Body of pancreas (tissue), 4 donors: Measurements from ENCODE around the gene PON3. TPM values are rescaled to one million over a fixed set of nuclear protein-coding genes. Genes with fewer than 3 reads are reported as not detected.

Experiments
- ATAC-seq: fragments of 150-250 bp; one replicate; pipeline ENCODE4 v1.9.1; 2016
- DNase-seq, 4 donors: peaks; one replicate each; pipeline ENCODE4 v3.0.0-alpha.2; 2019
- H3K27ac ChIP-seq, 4 donors: fragments of 200-600 bp; sonication (generic); 1 replicate in 3 of 4; 2 replicates in 1 of 4; pipeline versions ENCODE4 v1.5.1 to v1.6.1; 2016 to 2019; ENCODE audit warnings: mild to moderate bottlenecking in 1 of 4, mixed read lengths in 1 of 4, moderate library complexity in 1 of 4
- H3K27me3 ChIP-seq, 2 donors: fragments of 200-600 bp; sonication (generic); one replicate each; pipeline ENCODE4 v1.6.0; 2016; ENCODE audit warnings: mild to moderate bottlenecking in 1 of 2
- H3K36me3 ChIP-seq, 2 donors: fragments of 200-600 bp; sonication (generic); replicated peaks in 1 of 2; 2 replicates each; pipeline ENCODE4 v1.5.1; 2016; ENCODE audit warnings: low read depth in 2 of 2; ENCODE audit not compliant: insufficient read depth in 1 of 2
- H3K4me1 ChIP-seq: fragments of 200-600 bp; sonication (generic); one replicate; pipeline ENCODE4 v1.6.0; 2016
- H3K4me3 ChIP-seq, 2 donors: fragments of 200-600 bp; sonication (generic); 1 replicate in 1 of 2; 2 replicates in 1 of 2; pipeline ENCODE4 v1.5.1; 2016 to 2019
- H3K9me3 ChIP-seq, 3 donors: fragments of 200-600 bp; sonication (generic); 1 replicate in 2 of 3; 2 replicates in 1 of 3; pipeline ENCODE4 v1.5.1; 2016
- POLR2A ChIP-seq, 3 donors: fragments of 450-650 bp; IDR thresholded peaks; one replicate each; pipeline ENCODE4 v1.6.1; 2016; ENCODE audit warnings: antibody characterized with exemption in 3 of 3, mild to moderate bottlenecking in 2 of 3
- WGBS, 2 donors: methylation state at CpG; one replicate each; pipeline ENCODE4 v1.1.5; 2017; 5-methylcytosine and 5-hydroxymethylcytosine counted together
- intact Hi-C: fragments of 100-400 bp; cut with DNase I; formaldehyde crosslinking; loops from one replicate; pipeline ENCODE4 v1.15.1; 2023
- total RNA-seq, 2 donors: library from RNA; depleted of rRNA; stranded (reverse); fragments of >200 nt; gene quantifications; one replicate each; pipeline ENCODE4 v1.1.0, GENCODE V29; 2016
- TF ChIP-seq, protein P1 (sequence below), 7 experiments: fragments of 450-650 bp in 4 of 7; fragments of 200-600 bp in 3 of 7; sonication (generic) in 3 of 7; IDR thresholded peaks; one replicate each; pipeline ENCODE4 v1.5.1; 2016 to 2019; ENCODE audit warnings: antibody characterized with exemption in 7 of 7

The PON3 gene
- total RNA-seq, 2 donors from 2014 or later, result 3.0 to 7.0 TPM

DNA sequence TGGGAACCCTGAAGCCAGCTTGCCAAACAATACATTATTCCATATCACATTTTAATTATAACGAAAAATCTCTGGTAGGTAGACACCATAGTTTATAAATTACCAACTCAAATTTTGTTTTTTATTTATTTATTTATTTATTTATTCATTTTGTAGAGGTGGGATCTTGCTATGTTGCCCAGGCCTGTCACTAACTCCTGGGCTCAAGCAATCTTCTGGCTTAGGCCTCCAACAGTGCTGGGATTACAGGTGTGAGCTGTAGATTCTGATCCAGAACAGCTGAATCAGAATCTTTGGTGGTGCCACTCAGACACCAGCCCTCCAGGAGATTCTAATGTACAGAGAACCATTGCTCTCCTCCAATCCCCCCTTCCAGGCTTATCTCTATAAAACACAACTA, 37.0 kb upstream of the PON3 start:
- Histone ChIP-seq H3K27me3 (no peaks in the 10 kb centered on the region), H3K9me3 (no peaks in the 10 kb centered on the region), H3K4me1 (peaks cover 17% of the 10 kb centered on the region), H3K4me3 (no peak overlapping the region), H3K36me3 (no peaks in the 10 kb centered on the region), H3K27ac (no peak overlapping the region)
- ATAC-seq, result no peak
- intact Hi-C loops, result no loop called here
- DNase-seq, result no peak
- TF ChIP-seq POLR2A (IDR thresholded peaks at IDR 0.05), result no peak
- TF ChIP-seq, protein P1, sequence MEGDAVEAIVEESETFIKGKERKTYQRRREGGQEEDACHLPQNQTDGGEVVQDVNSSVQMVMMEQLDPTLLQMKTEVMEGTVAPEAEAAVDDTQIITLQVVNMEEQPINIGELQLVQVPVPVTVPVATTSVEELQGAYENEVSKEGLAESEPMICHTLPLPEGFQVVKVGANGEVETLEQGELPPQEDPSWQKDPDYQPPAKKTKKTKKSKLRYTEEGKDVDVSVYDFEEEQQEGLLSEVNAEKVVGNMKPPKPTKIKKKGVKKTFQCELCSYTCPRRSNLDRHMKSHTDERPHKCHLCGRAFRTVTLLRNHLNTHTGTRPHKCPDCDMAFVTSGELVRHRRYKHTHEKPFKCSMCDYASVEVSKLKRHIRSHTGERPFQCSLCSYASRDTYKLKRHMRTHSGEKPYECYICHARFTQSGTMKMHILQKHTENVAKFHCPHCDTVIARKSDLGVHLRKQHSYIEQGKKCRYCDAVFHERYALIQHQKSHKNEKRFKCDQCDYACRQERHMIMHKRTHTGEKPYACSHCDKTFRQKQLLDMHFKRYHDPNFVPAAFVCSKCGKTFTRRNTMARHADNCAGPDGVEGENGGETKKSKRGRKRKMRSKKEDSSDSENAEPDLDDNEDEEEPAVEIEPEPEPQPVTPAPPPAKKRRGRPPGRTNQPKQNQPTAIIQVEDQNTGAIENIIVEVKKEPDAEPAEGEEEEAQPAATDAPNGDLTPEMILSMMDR (IDR thresholded peaks at IDR 0.05), result no peak
- WGBS, 2 donors, result 81 to 94% methylated on average over 1 of the region's 1 CpG

DNA sequence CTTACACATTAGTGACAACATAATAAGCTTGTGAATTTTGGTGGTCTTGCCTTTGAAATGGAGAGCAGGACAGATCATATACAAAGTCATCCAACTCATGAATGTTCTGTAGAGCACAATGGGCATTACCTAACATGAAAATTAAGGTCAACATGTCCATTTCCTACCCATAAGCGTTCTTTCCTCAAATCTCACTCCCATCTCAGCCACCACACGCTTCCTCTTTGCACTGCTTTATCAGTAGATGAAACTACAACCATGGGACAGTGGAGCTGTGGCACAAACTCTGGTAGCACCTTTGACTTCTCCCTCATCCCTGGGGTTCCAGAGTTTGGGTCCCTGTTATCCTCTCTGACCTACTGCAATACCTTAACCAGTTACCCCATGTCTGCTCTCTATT, 36.4 kb upstream of the PON3 start:
- no peak for TF ChIP-seq POLR2A (IDR thresholded peaks at IDR 0.05)
- TF ChIP-seq, protein P1 (IDR thresholded peaks at IDR 0.05), result no peak
- 84 to 86% methylated on average over 2 of the region's 2 CpGs for WGBS, 2 donors

DNA sequence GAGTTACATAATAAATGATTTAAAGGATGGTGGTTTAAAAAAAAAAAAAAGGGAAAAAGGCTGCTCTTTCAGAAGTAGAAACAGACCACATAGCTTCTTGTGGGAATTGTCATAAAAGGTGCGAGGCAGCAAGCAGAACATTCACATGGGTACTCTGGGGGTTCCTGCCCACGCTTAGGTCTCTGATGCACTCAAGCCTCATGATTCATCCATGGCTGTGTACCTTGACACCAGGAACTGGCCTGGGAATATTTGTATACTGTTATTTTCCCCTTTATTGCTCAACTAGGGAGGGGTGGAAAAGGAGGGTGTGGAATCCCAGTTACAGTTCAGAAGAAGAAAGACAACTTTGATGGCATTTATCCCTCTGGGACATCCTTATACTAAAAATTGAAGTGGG, 34.7 kb upstream of the PON3 start:
- TF ChIP-seq, protein P1 (IDR thresholded peaks at IDR 0.05), result no peak
- TF ChIP-seq POLR2A (IDR thresholded peaks at IDR 0.05), result no peak
- H3K27ac ChIP-seq, result no peak overlapping the region
- no peak for DNase-seq

More for the DNA sequence above, 36.4 kb upstream of the PON3 start:
- H3K36me3 ChIP-seq, result no peaks in the 10 kb centered on the region
- no peak for DNase-seq
- H3K27ac ChIP-seq, result no peak overlapping the region
- no peaks in the 10 kb centered on the region for H3K9me3 ChIP-seq
- intact Hi-C loops, result no loop called here
- no peak overlapping the region for H3K4me3 ChIP-seq
- ATAC-seq, result no peak
- no peaks in the 10 kb centered on the region for H3K27me3 ChIP-seq
- peaks cover 17% of the 10 kb centered on the region for H3K4me1 ChIP-seq

DNA sequence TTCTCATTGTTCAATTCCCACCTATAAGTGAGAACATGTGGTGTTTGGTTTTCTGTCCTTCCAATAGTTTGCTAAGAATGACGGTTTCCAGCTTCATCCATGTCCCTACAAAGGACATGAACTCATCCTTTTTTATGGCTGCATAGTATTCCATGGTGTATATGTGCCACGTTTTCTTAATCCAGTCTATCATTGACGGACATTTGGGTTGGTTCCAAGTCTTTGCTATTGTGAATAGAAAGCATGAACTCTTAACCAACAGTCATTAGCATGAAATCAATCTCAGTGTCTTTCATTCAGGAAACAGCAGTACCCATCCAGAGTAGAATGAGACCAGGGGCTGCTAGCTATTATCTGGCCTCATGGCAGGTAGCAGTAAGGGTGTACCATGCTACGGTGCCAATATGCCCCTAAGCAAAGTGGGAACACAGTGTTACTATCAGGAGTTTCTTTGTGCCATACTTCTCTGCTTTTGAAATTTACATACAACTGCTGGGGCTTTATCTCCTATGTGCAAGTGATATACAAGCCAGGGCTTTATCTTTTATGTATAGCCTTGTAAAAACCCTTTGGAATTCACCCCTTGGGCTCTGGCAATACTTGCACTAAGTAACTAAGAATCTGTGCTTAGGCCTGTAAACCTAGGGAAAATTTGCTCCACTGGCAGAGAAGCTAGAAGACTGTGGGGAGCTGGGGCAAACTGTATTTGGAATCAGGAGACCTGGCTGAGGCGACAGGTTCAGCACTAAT, 33.2 kb upstream of the PON3 start:
- Histone ChIP-seq H3K4me1 (peaks cover 11% of the 10 kb centered on the region), H3K36me3 (no peaks in the 10 kb centered on the region), H3K27me3 (no peaks in the 10 kb centered on the region), H3K27ac (no peak overlapping the region), H3K4me3 (no peak overlapping the region), H3K9me3 (no peaks in the 10 kb centered on the region)
- DNase-seq, result no peak
- 74 to 83% methylated on average over 5 of the region's 5 CpGs for WGBS, 2 donors
- TF ChIP-seq, protein P1 (IDR thresholded peaks at IDR 0.05), result no peak
- TF ChIP-seq POLR2A (IDR thresholded peaks at IDR 0.05), result no peak
- intact Hi-C loops, result no loop called here
- no peak for ATAC-seq

More for the DNA sequence above, 34.7 kb upstream of the PON3 start:
- intact Hi-C loops, result no loop called here
- ATAC-seq, result no peak
- WGBS, 2 donors, result 88 to 95% methylated on average over 2 of the region's 2 CpGs
- no peaks in the 10 kb centered on the region for H3K36me3 ChIP-seq
- peaks cover 17% of the 10 kb centered on the region for H3K4me1 ChIP-seq
- H3K4me3 ChIP-seq, result no peak overlapping the region
- H3K27me3 ChIP-seq, result no peaks in the 10 kb centered on the region
- no peaks in the 10 kb centered on the region for H3K9me3 ChIP-seq
